HS-5 (cell line): Measurements from ENCODE around the gene ARID1B.

Experiments used
- DNase-seq: peaks from one replicate; pipeline ENCODE4 v3.0.0-alpha.2; 2012; ENCODE audit warnings: low read depth

The ARID1B gene

DNA sequence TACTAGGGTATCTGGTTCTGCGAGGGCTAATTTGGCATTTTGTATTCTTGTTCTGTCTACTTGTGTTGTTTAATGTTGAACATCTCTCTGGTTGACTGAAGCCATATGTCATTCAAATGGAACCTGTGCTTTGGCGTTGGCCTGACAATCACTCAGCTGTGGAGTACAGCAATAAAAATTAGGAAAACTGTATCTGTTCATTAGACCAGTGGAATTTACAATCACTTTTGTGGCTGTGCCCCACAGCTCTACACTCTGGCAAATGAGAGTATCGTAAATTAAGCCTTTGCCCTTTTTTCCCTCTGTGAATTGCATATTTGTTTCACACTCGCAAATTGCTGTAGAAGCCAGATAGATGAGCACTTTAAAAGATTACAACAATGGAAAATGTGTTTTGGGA, 102.0 kb downstream of the ARID1B start:
- no peak for DNase-seq

DNA sequence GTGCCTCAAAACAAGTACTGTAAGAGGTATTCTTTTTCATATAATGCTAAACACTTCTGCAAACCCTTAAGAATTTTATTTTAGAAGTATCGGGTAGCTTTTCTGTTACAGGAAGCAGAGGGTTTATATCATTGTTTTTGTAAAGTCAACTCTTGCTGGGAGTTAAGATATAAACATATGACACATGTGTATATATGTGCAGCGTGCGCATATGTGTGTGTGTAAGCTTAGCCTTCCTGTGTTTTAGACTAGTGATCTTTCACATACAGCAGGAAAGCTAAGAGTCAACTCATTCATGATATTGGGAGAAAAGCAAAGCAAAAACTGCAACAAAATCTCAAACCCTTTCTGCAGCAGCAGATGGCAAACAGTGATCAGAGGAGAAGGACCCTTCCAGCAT, 102.4 kb downstream of the ARID1B start:
- DNase-seq: no peak

DNA sequence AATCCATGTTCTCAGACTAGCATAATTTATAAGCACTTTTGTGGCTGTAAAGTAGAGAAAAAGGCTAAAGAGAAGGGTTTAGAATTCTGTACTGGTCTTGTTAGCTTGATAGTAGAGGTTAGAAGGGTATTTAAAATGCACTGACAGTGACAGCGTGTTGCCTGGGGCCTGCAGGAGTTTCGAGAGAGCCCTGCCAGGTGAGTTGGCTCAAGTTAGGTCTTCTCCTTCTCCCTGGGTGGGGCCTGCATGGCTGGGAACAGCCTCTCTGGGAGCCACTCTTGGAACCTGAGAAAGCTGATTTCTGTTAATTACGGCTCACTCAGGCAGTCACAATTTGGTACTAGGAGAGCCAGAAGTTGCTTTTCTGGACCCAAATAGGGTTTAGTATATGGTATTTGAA, 103.7 kb downstream of the ARID1B start:
- no peak for DNase-seq

DNA sequence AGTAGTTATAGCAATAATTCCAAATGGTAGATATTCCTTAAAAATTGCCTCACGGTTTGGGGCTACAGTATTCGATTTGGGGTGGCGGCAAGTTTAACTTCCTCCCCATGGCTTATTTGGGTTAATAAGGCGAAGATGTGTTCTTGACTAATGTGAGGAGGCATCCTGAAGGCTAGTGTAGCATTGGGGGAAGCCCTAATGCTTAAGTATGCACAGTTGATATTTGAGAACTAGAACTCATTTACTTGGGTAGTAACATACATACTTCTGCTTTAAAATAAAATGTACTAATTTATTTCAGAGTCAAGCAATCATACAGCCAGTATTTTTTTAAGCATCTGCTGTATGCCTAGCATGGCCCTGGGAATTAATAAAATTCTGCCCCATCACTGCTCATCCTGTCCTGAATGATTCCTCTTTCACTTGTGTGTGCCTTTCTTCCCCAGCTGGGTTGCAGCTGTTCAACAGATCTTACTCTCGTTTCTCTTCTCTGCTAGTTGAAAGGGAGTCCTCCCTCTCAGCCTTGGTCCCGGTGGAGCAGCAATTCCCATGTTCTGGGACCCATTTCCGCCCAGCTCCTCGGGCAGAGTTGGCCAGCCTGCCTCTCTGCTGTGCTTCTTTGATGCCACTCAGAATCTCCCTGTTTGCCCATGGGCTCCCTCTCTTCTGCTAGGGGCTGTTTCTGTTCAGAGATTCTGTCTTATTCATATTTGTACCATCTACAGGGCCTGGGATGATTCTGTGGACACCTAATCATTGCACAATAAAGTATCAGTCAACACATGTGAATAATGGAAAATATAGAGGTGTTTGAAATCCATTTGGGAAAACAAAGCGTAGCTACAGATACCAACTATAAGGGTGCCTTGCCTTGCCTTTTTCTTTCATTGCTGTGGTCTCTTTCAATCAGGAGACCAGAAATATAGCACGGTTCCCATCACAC, 104.8 kb downstream of the ARID1B start:
- DNase-seq: no peak

DNA sequence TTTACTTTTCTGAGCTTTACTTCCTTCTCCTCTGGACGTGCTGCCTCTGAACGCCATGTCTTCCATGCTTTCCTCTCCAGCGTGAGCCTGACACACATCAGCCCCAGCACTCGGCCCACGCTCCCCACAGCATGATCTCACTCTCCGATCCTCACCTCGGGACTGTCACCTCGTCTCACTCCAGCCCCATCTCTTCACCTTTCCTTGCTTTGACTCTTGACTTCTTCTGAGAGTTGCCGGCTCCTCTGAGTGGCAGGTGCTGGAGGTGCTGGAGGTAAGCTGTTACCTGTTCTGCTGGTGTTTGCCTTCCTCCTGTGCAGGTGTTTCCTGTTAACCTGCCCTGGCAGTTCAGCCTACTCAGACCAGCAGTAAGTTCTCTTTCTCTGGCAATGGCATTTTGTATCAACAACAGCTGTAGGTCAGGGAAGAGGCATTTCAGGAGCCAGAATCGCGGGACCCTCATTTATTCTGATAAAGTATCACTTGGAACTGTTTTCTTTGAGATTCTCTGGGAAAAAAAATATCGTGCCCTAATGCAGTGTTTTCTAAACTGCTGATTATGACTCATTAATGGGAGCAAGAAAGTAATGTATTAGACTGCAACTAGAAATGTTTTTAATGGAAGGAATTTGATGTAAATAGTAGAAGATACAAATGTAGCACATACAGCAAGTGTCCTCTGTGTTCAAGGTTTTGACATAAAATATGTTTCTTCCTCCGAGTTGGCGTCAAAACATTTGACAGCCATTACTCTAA, 106.5 kb downstream of the ARID1B start:
- no peak for DNase-seq

DNA sequence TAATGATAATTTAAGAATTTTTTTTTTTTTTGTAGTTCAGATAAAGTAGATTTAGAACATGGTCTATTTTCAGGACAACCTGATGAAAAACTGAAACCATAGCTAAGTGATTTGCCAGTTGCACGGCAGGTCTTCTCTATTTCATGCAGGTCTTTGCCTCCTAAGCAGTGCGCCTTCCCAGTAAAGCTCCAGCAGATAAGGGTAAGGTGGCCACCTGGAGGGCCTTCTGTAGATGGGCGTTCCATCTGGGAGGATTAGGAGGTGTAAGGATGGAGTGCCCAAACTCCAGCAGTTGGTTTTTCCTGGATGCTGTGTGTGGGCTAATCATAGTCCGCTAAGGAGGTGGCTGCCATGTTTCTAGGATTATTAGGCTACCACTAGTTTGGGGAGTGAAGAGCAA, 107.1 kb downstream of the ARID1B start:
- no peak for DNase-seq

DNA sequence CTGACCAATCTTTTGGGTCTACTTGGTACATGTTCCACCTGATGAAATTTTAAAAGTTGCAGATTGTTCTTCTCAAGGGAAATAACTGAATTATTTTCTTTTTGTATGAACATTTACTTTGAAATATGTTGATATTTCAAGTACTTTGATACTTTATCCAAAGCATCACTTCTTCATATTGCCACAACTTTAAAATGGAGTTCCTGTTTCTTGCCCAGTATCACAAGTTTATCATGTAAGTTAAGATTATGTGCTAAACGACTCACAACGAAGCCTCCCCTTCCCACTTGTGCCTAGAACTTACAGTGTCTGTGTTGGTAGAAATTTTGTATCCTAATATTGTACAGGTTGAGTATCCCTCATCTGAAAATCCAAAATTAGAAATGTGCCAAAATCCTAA, 108.4 kb downstream of the ARID1B start:
- DNase-seq: no peak

DNA sequence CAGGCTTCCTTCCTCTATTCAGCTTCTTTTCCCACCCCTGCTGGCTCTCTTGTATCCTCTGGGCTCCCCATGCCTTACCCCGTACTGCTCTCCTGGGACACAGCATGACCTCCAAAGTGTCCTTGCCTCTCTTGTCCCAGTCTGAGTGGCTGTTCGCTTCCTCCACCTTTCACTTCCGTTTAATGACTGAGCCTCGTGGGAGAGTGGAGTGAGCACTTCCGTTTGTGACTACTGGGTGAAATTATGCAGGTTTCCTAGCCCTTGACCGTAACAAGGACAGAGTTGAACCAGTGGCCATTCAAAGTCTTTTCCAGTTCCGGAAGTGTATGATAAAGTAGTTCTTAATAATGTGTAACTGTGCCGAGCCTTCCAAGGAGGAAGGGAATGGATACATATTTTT, 109.2 kb downstream of the ARID1B start:
- no peak for DNase-seq

DNA sequence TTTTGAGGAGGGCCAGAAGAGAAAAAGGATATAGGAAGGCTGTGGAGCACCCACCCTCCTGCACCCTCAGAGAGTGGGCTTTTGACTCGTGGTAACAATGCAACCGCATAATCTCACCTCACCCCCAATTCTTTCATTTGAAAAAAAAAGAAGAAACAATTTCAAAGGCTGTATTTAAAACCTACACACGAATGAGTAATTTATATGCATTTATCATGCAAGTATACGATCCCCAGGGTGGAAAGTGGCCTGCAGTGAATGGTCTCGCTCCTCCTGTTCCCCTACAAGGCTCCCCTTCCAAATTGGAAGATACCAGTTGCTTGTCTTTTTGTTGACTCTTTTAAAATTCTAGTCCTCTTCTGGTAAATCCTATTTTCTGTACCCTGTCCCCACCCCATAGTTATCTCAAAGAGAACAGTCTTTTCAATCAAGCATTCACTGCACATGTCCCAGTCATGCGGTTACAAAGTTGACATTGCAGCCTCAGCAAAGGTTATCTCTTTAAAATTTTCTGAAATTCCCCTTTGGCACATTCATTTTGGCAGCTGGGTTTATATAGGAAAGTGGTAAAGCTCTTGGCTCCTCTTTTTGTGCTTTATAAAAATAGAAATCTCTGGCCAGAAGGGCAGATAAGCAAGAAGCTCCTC, 110.6 kb downstream of the ARID1B start:
- no peak for DNase-seq

DNA sequence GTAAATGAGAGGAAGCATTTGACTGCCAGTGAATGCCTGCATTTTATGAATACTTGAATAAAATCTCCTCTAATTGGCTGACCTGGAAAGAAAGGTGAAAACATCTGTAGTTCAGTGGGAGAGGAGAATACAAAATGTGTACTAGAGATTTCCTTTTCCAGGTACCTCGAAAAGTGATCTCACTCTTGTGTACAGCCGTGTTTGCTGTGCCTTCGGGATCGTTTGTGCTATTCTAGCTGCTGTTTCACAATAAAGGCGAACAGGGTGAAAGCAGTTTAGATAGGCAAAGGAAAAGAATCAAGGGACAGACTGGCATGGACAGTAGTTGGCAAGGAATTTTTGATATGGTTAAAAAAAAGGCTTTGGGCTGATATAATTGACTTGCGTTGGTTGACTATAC, 112.3 kb downstream of the ARID1B start:
- DNase-seq: no peak

DNA sequence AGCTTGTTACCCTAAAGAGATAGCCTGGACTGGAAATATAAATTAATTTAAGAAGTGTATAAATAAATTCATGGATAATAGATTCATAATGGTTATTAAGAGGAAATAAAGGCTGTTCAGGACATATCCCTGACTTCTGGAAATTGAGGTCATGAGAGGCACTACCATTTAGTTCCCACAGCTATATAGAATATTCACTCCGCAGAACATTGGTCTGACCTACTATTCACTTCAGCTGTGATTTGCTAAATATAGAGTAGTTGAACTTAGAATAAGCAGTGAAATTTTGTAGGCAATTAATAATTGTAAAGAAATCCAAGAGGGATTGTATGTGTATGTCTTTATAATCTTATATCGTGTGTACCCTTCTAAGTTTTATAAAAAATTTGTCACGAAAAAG, 112.8 kb downstream of the ARID1B start:
- DNase-seq: no peak

DNA sequence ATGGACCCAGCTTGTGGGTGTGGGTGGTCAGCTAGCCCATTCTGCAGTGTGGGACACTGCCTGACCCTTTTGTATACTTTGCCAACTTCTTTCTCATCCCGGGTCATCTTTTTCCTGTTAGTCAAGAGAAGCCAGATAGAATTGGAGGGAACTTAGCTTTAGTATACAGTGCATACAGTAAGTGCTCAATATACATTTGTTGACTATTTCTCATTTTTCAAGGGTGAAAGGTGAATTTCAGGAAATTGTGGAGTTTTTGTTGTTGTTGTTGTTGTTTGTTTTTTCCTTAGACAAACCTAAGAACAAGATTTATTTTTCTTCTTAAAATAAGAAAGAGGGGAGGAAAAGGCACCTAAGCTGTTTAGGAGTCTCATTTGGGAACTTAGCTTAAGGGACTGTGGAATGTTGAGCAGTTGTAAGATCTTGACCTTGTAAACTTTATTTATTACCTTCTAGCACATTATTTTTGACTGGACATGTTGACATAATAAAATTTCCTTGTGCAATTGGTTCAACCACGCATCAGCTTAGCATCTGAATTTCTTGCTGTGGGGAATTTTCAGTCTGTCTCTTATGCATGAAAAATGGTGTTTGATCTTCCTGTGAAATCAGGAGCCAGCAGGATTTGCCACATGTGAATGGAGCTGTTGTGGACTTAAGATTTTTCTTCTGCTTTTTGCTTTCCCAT, 113.6 kb downstream of the ARID1B start:
- no peak for DNase-seq

DNA sequence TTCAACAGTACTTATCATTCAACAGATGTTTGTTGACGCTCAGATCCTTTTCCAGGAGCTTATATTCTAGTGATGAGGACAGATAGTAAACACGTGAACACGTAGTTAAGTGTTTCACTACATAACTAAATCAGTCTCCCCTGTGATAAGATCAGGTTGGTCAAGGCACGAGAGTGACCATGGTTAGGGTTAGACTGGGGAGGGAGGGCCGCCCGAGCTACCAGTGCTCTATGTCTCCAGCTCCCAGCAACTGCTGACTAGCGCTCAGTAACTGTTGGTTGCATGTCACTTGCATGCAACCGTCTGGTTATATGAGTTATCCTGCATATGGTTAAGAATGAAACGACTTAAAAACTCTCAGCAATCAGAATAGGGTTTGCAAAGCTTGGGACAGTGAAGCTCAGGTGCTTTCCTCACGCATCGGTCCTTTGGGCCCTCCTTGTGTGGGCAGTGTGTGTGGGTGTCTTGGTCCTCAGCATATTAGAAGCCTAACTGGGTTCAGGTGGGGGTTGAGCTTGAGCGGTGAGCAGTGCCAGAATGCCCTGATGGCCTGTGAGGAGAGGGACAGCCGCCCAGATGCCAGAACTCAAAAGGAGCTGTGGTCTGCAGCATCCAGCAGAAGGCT, 120.8 kb downstream of the ARID1B start:
- no peak for DNase-seq

DNA sequence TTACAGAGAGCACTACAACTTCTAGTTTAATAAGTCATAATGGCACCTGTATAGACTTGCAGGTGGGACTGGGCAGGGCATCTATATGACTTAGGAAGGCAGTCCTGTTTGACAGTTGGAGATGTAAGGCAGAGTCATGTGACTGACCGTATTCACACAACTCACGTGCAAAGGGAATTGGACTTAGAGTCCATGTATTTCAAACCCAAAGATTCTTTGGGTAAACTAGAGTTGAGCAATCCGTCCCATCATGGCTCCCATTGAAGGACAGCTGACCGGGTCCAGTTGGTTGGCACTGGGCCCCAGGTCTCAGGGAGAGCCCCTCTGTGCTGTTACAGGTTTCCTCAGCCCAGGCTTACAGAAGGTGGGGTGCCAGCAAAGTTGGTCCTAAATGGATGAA, 121.9 kb downstream of the ARID1B start:
- no peak for DNase-seq

DNA sequence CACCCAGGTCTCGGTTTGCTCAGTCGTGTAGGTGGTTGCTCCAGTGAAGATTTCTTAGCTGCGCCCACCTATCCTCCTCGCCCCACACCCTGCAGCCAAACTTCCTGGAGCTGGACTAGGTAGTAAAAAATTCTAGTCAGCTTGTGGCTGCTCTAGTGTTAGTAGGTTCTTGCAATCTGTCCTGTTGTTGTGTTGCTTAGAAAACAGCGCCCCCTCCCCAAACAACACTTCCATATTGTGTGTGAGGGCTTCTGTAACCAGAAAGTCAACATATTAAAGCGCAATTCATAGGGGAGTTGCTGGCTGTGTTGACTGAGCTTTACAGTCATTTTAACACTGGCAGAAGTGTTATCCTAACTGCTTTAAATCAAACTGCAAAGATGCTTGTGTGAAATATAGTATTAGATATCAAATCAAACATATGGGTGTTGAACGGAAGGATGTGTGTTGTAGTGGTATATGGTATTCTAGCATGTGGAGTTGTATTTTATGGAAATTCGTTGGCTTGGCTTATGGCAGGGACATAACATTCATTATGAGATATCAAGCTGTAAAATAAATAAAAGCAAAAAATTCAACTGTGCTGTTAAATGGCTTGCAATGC, 122.5 kb downstream of the ARID1B start:
- no peak for DNase-seq

DNA sequence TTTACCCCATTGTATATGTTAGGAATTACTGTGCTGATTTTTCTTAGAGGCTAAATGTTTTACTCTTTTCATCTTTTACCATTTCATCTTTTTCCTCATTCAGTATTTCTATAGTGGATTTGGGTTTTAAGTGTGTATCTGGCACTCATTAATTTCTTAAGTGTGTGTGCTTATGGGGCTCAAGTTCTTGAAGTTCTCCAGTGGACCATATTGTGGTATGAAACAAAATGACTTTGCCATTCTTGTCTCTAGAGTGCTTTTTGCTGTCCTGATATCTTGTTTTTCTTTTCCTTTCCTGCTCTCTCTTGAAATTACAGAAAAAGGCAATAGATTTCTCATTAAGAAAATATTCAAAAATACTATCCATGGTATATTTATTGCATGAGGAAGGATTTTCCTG, 123.1 kb downstream of the ARID1B start:
- no peak for DNase-seq

DNA sequence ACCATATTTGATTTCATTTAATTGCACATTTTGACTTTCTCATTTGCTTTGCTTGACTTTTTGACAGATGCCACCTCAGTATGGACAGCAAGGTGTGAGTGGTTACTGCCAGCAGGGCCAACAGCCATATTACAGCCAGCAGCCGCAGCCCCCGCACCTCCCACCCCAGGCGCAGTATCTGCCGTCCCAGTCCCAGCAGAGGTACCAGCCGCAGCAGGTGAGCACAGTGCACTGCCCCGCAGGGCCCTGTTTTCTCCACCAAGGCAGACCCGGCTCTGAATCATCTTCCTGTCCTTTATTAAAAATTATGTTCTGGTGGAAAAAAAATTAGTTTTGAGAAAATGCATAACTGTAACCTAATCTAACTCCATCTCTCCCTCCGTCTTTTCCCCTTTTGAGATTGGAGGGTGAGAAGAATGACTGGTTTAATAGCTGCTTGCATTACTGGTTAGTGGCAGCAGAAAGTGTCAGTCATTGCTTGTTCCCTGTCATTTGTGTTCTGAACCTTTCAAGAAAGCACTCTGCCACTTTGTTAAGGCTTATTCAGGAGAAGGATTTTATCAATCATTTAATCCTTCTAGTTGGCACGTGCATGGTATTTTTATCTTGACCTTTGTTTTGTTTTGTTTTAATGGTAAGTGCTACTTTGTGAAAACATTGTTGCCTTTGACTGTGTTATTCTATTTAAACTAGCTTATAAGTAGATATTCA, 124.3 kb downstream of the ARID1B start:
- no peak for DNase-seq

DNA sequence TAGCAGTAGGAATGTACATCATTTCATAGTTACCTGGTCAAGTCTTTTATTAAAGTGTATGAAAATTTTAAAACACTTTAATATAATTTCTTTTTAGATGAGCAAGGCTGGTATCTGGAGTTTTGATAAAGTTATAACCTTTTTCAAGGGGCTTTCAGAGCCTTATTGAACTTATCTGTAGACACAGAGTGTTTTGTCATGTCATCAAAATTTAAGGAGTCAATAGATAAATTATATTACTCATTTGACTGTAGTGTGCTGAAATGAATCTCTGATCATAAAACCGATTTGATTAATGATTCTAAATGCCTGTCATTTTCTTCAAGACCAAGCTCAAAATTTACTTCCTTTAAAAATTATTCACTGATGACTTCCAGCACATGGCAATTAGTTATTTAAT, 125.6 kb downstream of the ARID1B start:
- DNase-seq: no peak

DNA sequence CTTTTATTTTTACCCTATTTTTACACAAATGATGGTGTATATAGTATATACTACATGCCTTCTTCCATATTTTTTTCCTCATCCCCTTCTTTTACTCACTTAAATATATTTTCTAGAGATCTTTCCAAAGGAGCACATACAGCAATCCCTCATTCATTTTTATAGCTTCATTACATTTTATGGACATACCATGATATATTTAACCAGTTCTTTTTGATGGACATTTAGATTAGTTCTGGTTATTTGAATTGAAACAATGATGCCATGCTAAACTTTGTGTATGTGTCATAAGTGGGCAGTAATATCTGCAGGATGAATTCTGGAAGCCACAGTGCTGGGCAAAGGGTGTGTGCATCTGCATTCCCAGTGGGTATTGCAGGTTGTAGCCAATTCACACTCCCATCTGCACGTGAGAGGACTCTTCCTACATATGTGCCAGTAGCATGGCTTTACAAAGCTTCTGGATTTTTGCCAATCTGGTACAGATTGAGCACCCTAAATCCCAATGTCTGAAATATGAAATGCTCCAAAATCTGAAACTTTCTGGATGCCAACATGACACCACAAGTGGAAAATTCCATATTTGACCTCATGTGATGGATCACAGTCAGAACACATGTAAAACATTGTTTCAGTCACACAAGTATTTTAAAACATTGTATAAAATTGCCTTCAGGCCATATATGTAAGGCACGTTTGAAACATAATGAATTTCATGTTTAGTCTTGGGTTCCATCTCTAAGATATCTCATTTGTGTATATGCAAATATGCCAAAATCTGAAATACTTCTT, 127.2 kb downstream of the ARID1B start:
- DNase-seq: no peak

DNA sequence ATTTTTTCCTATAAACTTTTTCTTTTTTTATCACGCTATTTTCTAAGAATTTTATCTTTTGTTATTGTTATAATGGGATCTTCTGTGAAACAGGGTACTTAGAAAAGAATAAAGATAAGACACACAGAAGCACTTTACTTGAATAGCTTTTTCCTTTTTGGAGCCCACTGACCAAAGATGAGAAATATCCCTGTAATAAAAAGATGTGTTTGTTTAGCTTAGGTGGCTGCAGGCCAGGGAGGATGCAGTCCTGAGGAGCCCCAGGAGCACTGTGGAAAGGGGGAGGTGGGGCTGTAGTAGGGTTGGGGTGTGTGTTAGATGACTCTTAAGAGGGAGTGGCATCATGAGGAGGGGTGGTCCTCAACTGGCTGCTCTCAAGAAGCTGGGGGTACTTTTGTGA, 128.6 kb downstream of the ARID1B start:
- DNase-seq: no peak
